Heart right ventricle (tissue), 16 donors: ENCODE data around the gene RBM4B. TPM values are rescaled to one million over a fixed set of nuclear protein-coding genes. Genes with fewer than 3 reads are reported as not detected.

Experiments
- ATAC-seq, 8 donors: fragments of 200-7000 bp; cut with Tn5 transposase; one replicate each; pipeline ENCODE4 v1.9.1; 2020; ENCODE audit warnings: mild to moderate bottlenecking in 8 of 8, moderate library complexity in 8 of 8, moderate number of reproducible peaks in 1 of 8
- DNase-seq, 2 donors: peaks; one replicate each; pipeline ENCODE4 v3.0.0-alpha.2; 2020
- H3K27ac ChIP-seq, 10 donors: fragments of 200-600 bp; sonication (generic) in 2 of 10; one replicate each; pipeline versions ENCODE4 v1.5.0 to v1.8.0; 2020 to 2022; ENCODE audit warnings: mild to moderate bottlenecking in 3 of 10
- H3K27me3 ChIP-seq, 7 donors: fragments of 200-600 bp; one replicate each; pipeline ENCODE4 v1.8.0; 2021 to 2022; ENCODE audit warnings: mild to moderate bottlenecking in 2 of 7
- H3K36me3 ChIP-seq, 9 donors: fragments of 200-600 bp; sonication (generic) in 1 of 9; one replicate each; pipeline versions ENCODE4 v1.5.0 to v1.8.0; 2020 to 2022; ENCODE audit warnings: mild to moderate bottlenecking in 2 of 9
- H3K4me1 ChIP-seq, 9 donors: fragments of 200-600 bp; sonication (generic) in 1 of 9; one replicate each; pipeline versions ENCODE4 v1.5.0 to v1.8.0; 2020 to 2022; ENCODE audit warnings: mild to moderate bottlenecking in 4 of 9
- H3K4me3 ChIP-seq, 10 donors: fragments of 200-600 bp; sonication (generic) in 2 of 10; one replicate each; pipeline versions ENCODE4 v1.5.0 to v1.8.0; 2020 to 2022; ENCODE audit warnings: mild to moderate bottlenecking in 7 of 10, moderate library complexity in 2 of 10
- H3K9me3 ChIP-seq, 11 donors: fragments of 200-600 bp in 10 of 11; sonication (generic) in 2 of 11; one replicate each; pipeline versions ENCODE4 v1.5.0 to v1.8.0; 2013 to 2022; ENCODE audit warnings: mild to moderate bottlenecking in 2 of 11, control low read depth in 1 of 11, moderate library complexity in 1 of 11
- WGBS, 2 donors: extraction: QIAGEN DNeasy Blood & Tissue Kit; methylation state at CpG; one replicate each; pipeline ENCODE4 v1.1.7; 2013; ENCODE audit warnings: inconsistent platforms in 1 of 2; 5-methylcytosine and 5-hydroxymethylcytosine counted together
- intact Hi-C, 10 donors: fragments of 100-400 bp; cut with DNase I; formaldehyde crosslinking; loops; one replicate each; pipeline versions ENCODE4 v1.11.1 to v1.14.2; 2022
- polyA plus RNA-seq, 2 donors: library from polyadenylated mRNA; stranded (reverse); fragments of 200-250 nt; gene quantifications; one replicate each; pipeline ENCODE4 v1.2.3, GENCODE V29; 2013
- total RNA-seq, 10 donors: library from RNA; stranded (reverse); fragmentation: NEBNext Ultra II Directional in 3 of 10; extraction: Animal tissue kit (Norgen Biotek cat#: 25700) in 3 of 10; gene quantifications; one replicate each; pipeline versions ENCODE4 v1.2.1 to v1.2.4, GENCODE V29; 2021 to 2023
- TF ChIP-seq, protein P1 (sequence below), 9 donors: fragments of 200-600 bp; sonication (generic) in 2 of 9; IDR thresholded peaks; one replicate each; pipeline versions ENCODE4 v1.5.0 to v1.8.0; 2021 to 2022; ENCODE audit warnings: antibody characterized with exemption in 9 of 9, mild to moderate bottlenecking in 5 of 9, moderate library complexity in 1 of 9
- donor health status: Arrhythmogenic right ventricular cardiomyopathy.
- donor health status: ischemic (EF 13 %, LVEDD 7.1; RV severe dilation, severe dysfunction).
- donor health status: healthy with polysubstance abuse.
- donor health status: DM: no; HTN: yes; CAD: no.
- donor health status: DM: no; HTN: no; CAD: no.
- donor health status: ischemic (EF 25% LVEDD 6.9; RV normal size, moderate dysfunction).
- donor health status: ischemic (EF 25% LVEDD 5.7; RV mildly dilated, moderate dysfunction).
- donor health status: healthy.
- donor health status: DM: yes; HTN: yes; CAD: no.
- donor health status: Ischemic cardiomyopathy.
- donor health status: ischemic (EF 35%, LVEDD 5.7; RV mildly dilated, moderate dysfunction).
- donor health status: nonischemic (EF 11% LVEDD 7.7; RV severe dilation, severe dysfunction).
- donor health status: DM: yes; HTN: yes; CAD: no.
- donor health status: PGD.
- donor health status: ischemic (EF 29% LVEDD 5.4; RV normal size, mild dysfunction).
- donor health status: nonischemic (EF 23%, LVEDD 6.1; RV moderate dilation, normal function).

RBM4B gene
- total and polyA plus RNA-seq, 12 donors = 5.7 to 12.6 (median 9.0) TPM

DNA sequence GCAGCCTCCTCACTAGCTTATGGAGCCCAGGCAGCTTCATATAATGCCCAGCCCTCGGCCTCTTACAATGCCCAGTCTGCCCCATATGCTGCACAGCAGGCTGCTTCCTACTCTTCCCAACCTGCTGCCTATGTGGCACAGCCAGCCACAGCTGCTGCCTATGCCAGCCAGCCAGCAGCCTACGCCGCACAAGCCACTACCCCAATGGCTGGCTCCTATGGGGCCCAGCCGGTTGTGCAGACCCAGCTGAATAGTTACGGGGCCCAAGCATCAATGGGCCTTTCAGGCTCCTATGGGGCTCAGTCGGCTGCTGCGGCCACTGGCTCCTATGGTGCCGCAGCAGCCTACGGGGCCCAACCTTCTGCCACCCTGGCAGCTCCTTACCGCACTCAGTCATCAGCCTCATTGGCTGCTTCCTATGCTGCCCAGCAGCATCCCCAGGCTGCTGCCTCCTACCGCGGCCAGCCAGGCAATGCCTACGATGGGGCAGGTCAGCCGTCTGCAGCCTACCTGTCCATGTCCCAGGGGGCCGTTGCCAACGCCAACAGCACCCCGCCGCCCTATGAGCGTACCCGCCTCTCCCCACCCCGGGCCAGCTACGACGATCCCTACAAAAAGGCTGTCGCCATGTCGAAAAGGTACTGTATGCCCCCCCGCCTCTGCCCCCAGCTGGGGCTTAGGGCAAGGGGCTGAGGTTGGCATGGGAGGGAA, 52.5 kb downstream of the RBM4B start:
- DNase-seq = no peak
- Histone ChIP-seq H3K27me3 (no peaks in the 10 kb centered on the region), H3K4me1 (peaks cover 22 to 62% (median 49%) of the 10 kb centered on the region in 9 donors), H3K36me3 (peaks cover 0 to 99% (median 60%) of the 10 kb centered on the region in 9 donors), H3K9me3 (no peaks in the 10 kb centered on the region), H3K4me3 (no peak overlapping the region), H3K27ac (no peak overlapping the region)
- TF ChIP-seq, protein P1, sequence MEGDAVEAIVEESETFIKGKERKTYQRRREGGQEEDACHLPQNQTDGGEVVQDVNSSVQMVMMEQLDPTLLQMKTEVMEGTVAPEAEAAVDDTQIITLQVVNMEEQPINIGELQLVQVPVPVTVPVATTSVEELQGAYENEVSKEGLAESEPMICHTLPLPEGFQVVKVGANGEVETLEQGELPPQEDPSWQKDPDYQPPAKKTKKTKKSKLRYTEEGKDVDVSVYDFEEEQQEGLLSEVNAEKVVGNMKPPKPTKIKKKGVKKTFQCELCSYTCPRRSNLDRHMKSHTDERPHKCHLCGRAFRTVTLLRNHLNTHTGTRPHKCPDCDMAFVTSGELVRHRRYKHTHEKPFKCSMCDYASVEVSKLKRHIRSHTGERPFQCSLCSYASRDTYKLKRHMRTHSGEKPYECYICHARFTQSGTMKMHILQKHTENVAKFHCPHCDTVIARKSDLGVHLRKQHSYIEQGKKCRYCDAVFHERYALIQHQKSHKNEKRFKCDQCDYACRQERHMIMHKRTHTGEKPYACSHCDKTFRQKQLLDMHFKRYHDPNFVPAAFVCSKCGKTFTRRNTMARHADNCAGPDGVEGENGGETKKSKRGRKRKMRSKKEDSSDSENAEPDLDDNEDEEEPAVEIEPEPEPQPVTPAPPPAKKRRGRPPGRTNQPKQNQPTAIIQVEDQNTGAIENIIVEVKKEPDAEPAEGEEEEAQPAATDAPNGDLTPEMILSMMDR (IDR thresholded peaks at IDR 0.05) = no peak
- WGBS, 2 donors = 93% methylated on average over 26 of the region's 26 CpGs
- peak in 1 of 8 donors; percentile 40 for ATAC-seq
- intact Hi-C loops = no loop called here

GRCh38 chr11:66624450-66624849, 53.2 kb downstream of the RBM4B start:
- intact Hi-C loops = no loop called here
- Histone ChIP-seq H3K36me3 (peaks cover 0 to 97% (median 54%) of the 10 kb centered on the region in 9 donors), H3K27me3 (no peaks in the 10 kb centered on the region), H3K27ac (no peak overlapping the region), H3K9me3 (no peaks in the 10 kb centered on the region), H3K4me1 (peaks cover 22 to 68% (median 54%) of the 10 kb centered on the region in 9 donors), H3K4me3 (no peak overlapping the region)
- 81 to 82% methylated on average over 16 of the region's 16 CpGs for WGBS, 2 donors
- TF ChIP-seq, protein P1 (IDR thresholded peaks at IDR 0.05) = no peak
- ATAC-seq (peak in 4 of 8 donors; percentile 15 to 53 (median 21)), DNase-seq (no peak)

DNA sequence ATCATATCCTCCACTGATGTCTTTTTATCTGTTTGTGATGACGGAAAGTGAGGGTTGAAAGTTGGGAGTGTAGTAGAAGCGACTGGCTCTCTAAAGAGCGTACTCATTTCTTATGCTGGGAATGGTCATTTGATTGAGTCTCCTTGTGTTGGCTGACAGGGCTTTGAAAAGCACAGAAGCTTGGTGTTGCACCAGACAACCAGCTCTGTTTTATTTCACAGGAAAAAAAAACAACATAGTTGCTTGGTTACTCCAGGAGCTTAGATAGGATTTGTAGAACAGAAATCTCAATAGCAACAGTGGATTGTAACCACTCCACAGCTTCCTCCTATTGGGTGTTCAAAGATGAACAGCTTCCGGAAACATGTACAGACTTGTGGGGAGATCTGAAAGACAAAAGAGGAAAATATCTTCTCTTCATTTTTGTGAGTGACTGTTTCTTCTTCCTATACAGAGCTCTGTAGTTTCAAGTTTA, 58.6 kb downstream of the RBM4B start:
- intact Hi-C loops = loop anchor here in 1 of 10 donors (5.0 kb wide), 1 partner anchor 58 kb away; the partner anchor contains the start of gene RBM4B
- H3K27me3 ChIP-seq = no peaks in the 10 kb centered on the region
- H3K4me3 ChIP-seq = peak overlapping the region in 8 of 10 donors; percentile 56 to 92 (median 82)
- peak in 5 of 8 donors; percentile 1 to 29 (median 2) for ATAC-seq
- H3K4me1 ChIP-seq = peaks cover 21 to 77% (median 71%) of the 10 kb centered on the region in 9 donors
- H3K36me3 ChIP-seq = peaks cover 0 to 52% (median 3%) of the 10 kb centered on the region in 9 donors
- peak overlapping the region; percentile 14 to 96 (median 93) for H3K27ac ChIP-seq
- 25 to 37% methylated on average over 4 of the region's 4 CpGs for WGBS, 2 donors
- no peak for DNase-seq
- H3K9me3 ChIP-seq = no peaks in the 10 kb centered on the region
- TF ChIP-seq, protein P1 (IDR thresholded peaks at IDR 0.05) = no peak

GRCh38 chr11:66617155-66617834, 60.4 kb downstream of the RBM4B start:
- Histone ChIP-seq H3K27me3 (no peaks in the 10 kb centered on the region), H3K9me3 (no peaks in the 10 kb centered on the region), H3K27ac (peak overlapping the region; percentile 69 to 96 (median 94)), H3K4me1 (peaks cover 10 to 61% (median 53%) of the 10 kb centered on the region in 9 donors), H3K4me3 (peak overlapping the region; percentile 56 to 94 (median 82)), H3K36me3 (peaks cover 0 to 34% (median 0%) of the 10 kb centered on the region in 9 donors)
- peak; percentile 5 to 65 (median 48) for ATAC-seq
- TF ChIP-seq, protein P1 (IDR thresholded peaks at IDR 0.05) = no peak
- intact Hi-C loops = loop anchor here in 2 of 10 donors (2.0 to 5.0 kb wide), 2 partner anchors 22 to 60 kb away; partner anchors contain the start of genes RBM4 (in 2 of the 2) and RBM4B (in 1 of the 2)
- DNase-seq = peak; percentile 76 to 80
- 1% methylated on average over 38 of the region's 38 CpGs for WGBS, 2 donors
